22Rv1 (cell line): Measurements from ENCODE around the gene NRXN2.

Experiments used
- ZFX ChIP-seq: fragments of 450-650 bp; IDR thresholded peaks from 2 replicates; pipeline ENCODE4 v1.6.1; 2017; ENCODE audit warnings: antibody characterized with exemption, borderline replicate concordance
- TF ChIP-seq, protein P1 (sequence below): fragments of 450-650 bp; IDR thresholded peaks from 2 replicates; pipeline ENCODE4 v1.5.1; 2017; ENCODE audit warnings: mild to moderate bottlenecking

DNA sequence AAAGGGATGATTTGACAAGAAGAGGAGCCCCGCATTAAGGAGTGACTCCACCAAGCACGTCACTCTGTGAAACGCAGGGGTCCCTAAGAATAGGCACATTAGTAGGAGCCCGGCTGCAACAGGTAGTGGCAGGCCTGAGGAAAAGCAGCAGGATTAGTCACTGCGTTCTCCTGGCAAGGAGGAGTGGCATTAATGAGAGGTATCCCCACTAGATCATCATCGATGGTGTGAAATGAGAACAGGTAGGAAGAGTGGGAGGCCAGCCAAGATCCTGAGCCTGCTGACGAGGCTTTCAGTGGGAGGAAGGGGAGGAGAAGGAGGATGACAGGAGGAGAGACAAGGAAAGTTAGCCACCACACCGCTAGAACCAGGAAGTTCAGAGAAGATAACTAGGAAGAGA, 38.6 kb downstream of the NRXN2 start:
- TF ChIP-seq, protein P1, sequence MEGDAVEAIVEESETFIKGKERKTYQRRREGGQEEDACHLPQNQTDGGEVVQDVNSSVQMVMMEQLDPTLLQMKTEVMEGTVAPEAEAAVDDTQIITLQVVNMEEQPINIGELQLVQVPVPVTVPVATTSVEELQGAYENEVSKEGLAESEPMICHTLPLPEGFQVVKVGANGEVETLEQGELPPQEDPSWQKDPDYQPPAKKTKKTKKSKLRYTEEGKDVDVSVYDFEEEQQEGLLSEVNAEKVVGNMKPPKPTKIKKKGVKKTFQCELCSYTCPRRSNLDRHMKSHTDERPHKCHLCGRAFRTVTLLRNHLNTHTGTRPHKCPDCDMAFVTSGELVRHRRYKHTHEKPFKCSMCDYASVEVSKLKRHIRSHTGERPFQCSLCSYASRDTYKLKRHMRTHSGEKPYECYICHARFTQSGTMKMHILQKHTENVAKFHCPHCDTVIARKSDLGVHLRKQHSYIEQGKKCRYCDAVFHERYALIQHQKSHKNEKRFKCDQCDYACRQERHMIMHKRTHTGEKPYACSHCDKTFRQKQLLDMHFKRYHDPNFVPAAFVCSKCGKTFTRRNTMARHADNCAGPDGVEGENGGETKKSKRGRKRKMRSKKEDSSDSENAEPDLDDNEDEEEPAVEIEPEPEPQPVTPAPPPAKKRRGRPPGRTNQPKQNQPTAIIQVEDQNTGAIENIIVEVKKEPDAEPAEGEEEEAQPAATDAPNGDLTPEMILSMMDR = no peak
- no peak for TF ChIP-seq ZFX
